H9 (cell line): ENCODE results near the gene NCBP3. TPM values are rescaled to one million over a fixed set of nuclear protein-coding genes. Genes with fewer than 3 reads are reported as not detected.

Experiments used
- DNase-seq: peaks from one replicate; pipeline ENCODE4 v3.0.0-alpha.2; 2017
- H2AFZ ChIP-seq: one replicate; pipeline ENCODE4 v1.6.1; 2013; ENCODE audit warnings: mild to moderate bottlenecking, low read length, control low read depth, moderate library complexity
- H2AK5ac ChIP-seq: 2 replicates; pipeline ENCODE4 v1.6.1; 2013; ENCODE audit warnings: low read length, control low read depth, mixed read lengths; ENCODE audit not compliant: insufficient read length
- H2BK120ac ChIP-seq: one replicate; pipeline ENCODE4 v1.6.1; 2013; ENCODE audit warnings: low read depth, mild to moderate bottlenecking, low read length, control low read depth, inconsistent platforms; ENCODE audit not compliant: poor library complexity, severe bottlenecking
- H2BK12ac ChIP-seq: 2 replicates; pipeline ENCODE4 v1.6.1; 2013; ENCODE audit warnings: low read length, control low read depth, mixed read lengths, low read depth; ENCODE audit not compliant: insufficient read length
- H2BK15ac ChIP-seq: 2 replicates; pipeline ENCODE4 v1.6.1; 2013; ENCODE audit warnings: low read depth, low read length, control low read depth
- H2BK20ac ChIP-seq: one replicate; pipeline ENCODE4 v1.6.1; 2013; ENCODE audit warnings: low read depth, mild to moderate bottlenecking, low read length, control low read depth, inconsistent platforms; ENCODE audit not compliant: poor library complexity, severe bottlenecking
- H2BK5ac ChIP-seq: 2 replicates; pipeline ENCODE4 v1.6.1; 2013; ENCODE audit warnings: low read length, control low read depth, mixed read lengths; ENCODE audit not compliant: insufficient read length
- H3K14ac ChIP-seq: 2 replicates; pipeline ENCODE4 v1.6.1; 2013; ENCODE audit warnings: low read length, control low read depth; ENCODE audit not compliant: insufficient read depth
- H3K18ac ChIP-seq: 2 replicates; pipeline ENCODE4 v1.6.1; 2013; ENCODE audit warnings: low read depth, mild to moderate bottlenecking, mixed read lengths, low read length, control low read depth; ENCODE audit not compliant: insufficient read length
- H3K23ac ChIP-seq: 2 replicates; pipeline ENCODE4 v1.6.1; 2013; ENCODE audit warnings: low read length, control low read depth, mixed read lengths, low read depth; ENCODE audit not compliant: insufficient read length
- H3K23me2 ChIP-seq: 2 replicates; pipeline ENCODE4 v1.6.1; 2013; ENCODE audit warnings: low read depth, mild to moderate bottlenecking, mixed read lengths, low read length, control low read depth; ENCODE audit not compliant: insufficient read length, poor library complexity, severe bottlenecking
- H3K27ac ChIP-seq: 2 replicates; pipeline ENCODE4 v1.5.1; 2013; ENCODE audit warnings: low read length, control low read depth, mixed read lengths, low read depth; ENCODE audit not compliant: insufficient read length
- H3K27me3 ChIP-seq: 2 replicates; pipeline ENCODE4 v1.6.1; 2013; ENCODE audit warnings: low read length, control low read depth, inconsistent platforms; ENCODE audit not compliant: insufficient read depth
- H3K4ac ChIP-seq: 2 replicates; pipeline ENCODE4 v1.6.1; 2013; ENCODE audit warnings: low read depth, mild to moderate bottlenecking, control low read depth, inconsistent platforms, low read length, moderate library complexity
- H3K4me1 ChIP-seq: 2 replicates; pipeline ENCODE4 v1.6.1; 2013; ENCODE audit warnings: low read length, control low read depth, inconsistent platforms; ENCODE audit not compliant: insufficient read depth
- H3K4me2 ChIP-seq: 2 replicates; pipeline ENCODE4 v1.6.1; 2013; ENCODE audit warnings: low read length, control low read depth, mixed read lengths; ENCODE audit not compliant: insufficient read length, insufficient read depth
- H3K56ac ChIP-seq: 2 replicates; pipeline ENCODE4 v1.6.1; 2013; ENCODE audit warnings: low read depth, mild to moderate bottlenecking, mixed read lengths, low read length, control low read depth; ENCODE audit not compliant: insufficient read length
- H3K79me1 ChIP-seq: 2 replicates; pipeline ENCODE4 v1.6.1; 2013; ENCODE audit warnings: low read depth, mild to moderate bottlenecking, moderate library complexity, low read length, control low read depth, inconsistent platforms; ENCODE audit not compliant: insufficient read depth, poor library complexity, severe bottlenecking
- H3K79me2 ChIP-seq: 2 replicates; pipeline ENCODE4 v1.6.1; 2013; ENCODE audit warnings: low read length, control low read depth, inconsistent platforms; ENCODE audit not compliant: insufficient read depth
- H3K9ac ChIP-seq: 2 replicates; pipeline ENCODE4 v1.6.1; 2013; ENCODE audit warnings: low read length, control low read depth, mixed read lengths; ENCODE audit not compliant: insufficient read length; ENCODE audit errors: extremely low read depth
- H3K9me3 ChIP-seq: one replicate; pipeline ENCODE4 v1.6.1; 2013; ENCODE audit warnings: low read depth, low read length, inconsistent platforms; ENCODE audit not compliant: control insufficient read depth
- H3T11ph ChIP-seq: one replicate; pipeline ENCODE4 v1.6.1; 2013; ENCODE audit warnings: mild to moderate bottlenecking, low read length, control low read depth, inconsistent platforms
- H4K20me1 ChIP-seq: one replicate; pipeline ENCODE4 v1.6.1; 2013; ENCODE audit not compliant: control insufficient read depth, insufficient read length, insufficient read depth
- H4K5ac ChIP-seq: 2 replicates; pipeline ENCODE4 v1.6.1; 2013; ENCODE audit warnings: low read depth, mild to moderate bottlenecking, mixed read lengths, low read length, control low read depth; ENCODE audit not compliant: insufficient read length
- H4K8ac ChIP-seq: replicated peaks from 2 replicates; pipeline ENCODE4 v1.6.1; 2013; ENCODE audit warnings: low read length, control low read depth, mixed read lengths, low read depth; ENCODE audit not compliant: insufficient read length
- H4K91ac ChIP-seq: 2 replicates; pipeline ENCODE4 v1.6.1; 2013; ENCODE audit warnings: low read depth, mild to moderate bottlenecking, moderate library complexity, mixed read lengths, low read length, control low read depth; ENCODE audit not compliant: insufficient read length
- H3K27ac Mint-ChIP-seq, 3 experiments: 2 replicates in 2 of 3; 3 replicates in 1 of 3; pipeline ENCODE4 v1.8.0; 2020 to 2021; ENCODE audit warnings: mixed read lengths in 3 of 3, mild to moderate bottlenecking in 1 of 3, moderate library complexity in 1 of 3
- H3K27me3 Mint-ChIP-seq: 2 replicates; pipeline ENCODE4 v1.8.0; 2021; ENCODE audit warnings: low read depth, mild to moderate bottlenecking, moderate library complexity, mixed read lengths
- H3K36me3 Mint-ChIP-seq, 3 experiments: 2 replicates in 2 of 3; 3 replicates in 1 of 3; pipeline ENCODE4 v1.8.0; 2020 to 2021; ENCODE audit warnings: low read depth in 3 of 3, mixed read lengths in 3 of 3; ENCODE audit not compliant: insufficient read depth in 1 of 3
- H3K4me1 Mint-ChIP-seq, 2 experiments: 2 replicates each; pipeline ENCODE4 v1.8.0; 2020; ENCODE audit warnings: mixed read lengths in 2 of 2
- H3K4me3 Mint-ChIP-seq, 2 experiments: 2 replicates in 1 of 2; 3 replicates in 1 of 2; pipeline ENCODE4 v1.8.0; 2020 to 2021; ENCODE audit warnings: mild to moderate bottlenecking in 2 of 2, mixed read lengths in 2 of 2, moderate library complexity in 1 of 2
- H3K9me3 Mint-ChIP-seq, 2 experiments: 2 replicates in 1 of 2; 3 replicates in 1 of 2; pipeline ENCODE4 v1.8.0; 2020; ENCODE audit warnings: mild to moderate bottlenecking in 2 of 2, mixed read lengths in 2 of 2, moderate library complexity in 1 of 2
- CTCF ChIP-seq: fragments of 200-600 bp; sonication (generic); conservative IDR thresholded peaks from 3 replicates; pipeline ENCODE4 v1.8.0; 2021; ENCODE audit warnings: antibody characterized with exemption, mild to moderate bottlenecking
- WGBS: extraction: QIAGEN DNeasy Blood & Tissue Kit; methylation state at CpG from one replicate; pipeline ENCODE4 v1.1.7; 2013; ENCODE audit warnings: missing lambda C conversion rate, low lambda C conversion rate, mixed read lengths; ENCODE audit not compliant: insufficient read length; ENCODE audit errors: extremely low coverage; 5-methylcytosine and 5-hydroxymethylcytosine counted together
- total RNA-seq: library from RNA; stranded (reverse); gene quantifications from 2 replicates; pipeline ENCODE4 v1.2.1, GENCODE V29; 2021

The NCBP3 gene
- total RNA-seq, 1 experiment from 2014 or later = 45.7 TPM

- Histone ChIP-seq H2BK5ac (no peak overlapping the region), H4K8ac (no peak overlapping the region), H3K4ac (no peak overlapping the region), H3K18ac (no peak overlapping the region), H2AFZ (no peak overlapping the region), H3K14ac (no peak overlapping the region), H3K27ac (no peak overlapping the region), H3K4me1 (no peaks in the 10 kb centered on the region), H2BK12ac (no peak overlapping the region), H3K79me1 (no peaks in the 10 kb centered on the region), H3K23me2 (no peaks in the 10 kb centered on the region), H3K56ac (no peak overlapping the region), H2BK20ac (no peak overlapping the region), H4K20me1 (no peaks in the 10 kb centered on the region), H2AK5ac (no peak overlapping the region), H2BK120ac (no peak overlapping the region), H3K27me3 (no peaks in the 10 kb centered on the region), H3K23ac (no peak overlapping the region), H3K9me3 (no peaks in the 10 kb centered on the region), H3K79me2 (no peaks in the 10 kb centered on the region), H3K9ac (no peak overlapping the region), H4K5ac (no peak overlapping the region), H4K91ac (no peak overlapping the region), H3K4me2 (no peak overlapping the region), H3T11ph (no peak overlapping the region), H2BK15ac (no peak overlapping the region)
- H3K4me3 Mint-ChIP-seq = no peak overlapping the region
- no peaks in the 10 kb centered on the region; a peak in 1 of 5 replicates for H3K9me3 Mint-ChIP-seq
- H3K27me3 Mint-ChIP-seq = no peaks in the 10 kb centered on the region; the same call in 1 of the 2 replicates
- TF ChIP-seq CTCF = no peak
- no CpG with 5 or more reads among the region's 4 CpGs for WGBS
- no peak for DNase-seq
- H3K36me3 Mint-ChIP-seq = peaks cover 28 to 74% (median 73%) of the 10 kb centered on the region in 3 experiments; a peak in 6 of 7 replicates
- H3K4me1 Mint-ChIP-seq = no peaks in the 10 kb centered on the region
- H3K27ac Mint-ChIP-seq = no peak overlapping the region
Measured at GRCh38 chr17:3826191-3826590, 19.9 kb downstream of the NCBP3 start.
